ENCODE results near the gene NUAK2.
"Not testable (repeated sequence)": the region's sequence is repeated elsewhere in the genome, so short reads cannot be mapped to it uniquely, and the experiment has no call there.

Gene NUAK2

DNA sequence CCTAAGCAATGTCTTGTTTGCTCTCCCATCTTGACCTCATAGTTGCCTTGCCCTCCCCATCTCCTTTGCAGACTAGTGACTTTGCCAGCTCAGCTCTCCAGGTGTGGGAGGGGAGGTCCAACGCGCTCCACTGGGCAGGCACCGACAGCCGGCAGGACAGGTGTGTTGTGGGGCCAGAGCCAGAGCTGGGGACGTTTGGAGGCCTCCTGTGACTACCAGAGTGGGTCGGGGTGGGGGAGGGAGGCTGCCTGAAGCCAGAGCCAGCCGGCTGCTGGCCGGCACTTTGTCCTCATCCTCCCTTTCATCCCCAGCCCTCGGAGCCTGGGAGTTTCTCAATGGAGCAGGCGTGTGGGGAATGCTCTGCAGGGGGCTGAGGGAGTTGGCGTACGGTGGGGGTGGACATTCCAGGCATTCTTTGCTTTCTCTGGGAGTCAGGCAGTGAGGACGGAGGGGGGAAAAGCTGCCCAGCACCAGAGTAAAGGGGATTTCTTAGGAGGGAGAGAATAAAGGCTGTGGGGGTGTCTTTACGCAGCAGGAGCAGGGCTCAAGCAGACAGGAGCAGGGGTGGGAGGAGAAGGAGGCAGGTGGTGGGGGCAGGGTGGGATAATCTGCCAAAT lies 20.2 kb downstream of the NUAK2 start:
- Mint-ChIP-seq H3K4me3 (peak overlapping the region; percentile 67), H3K36me3 (ENCODE audit: low read depth) (peaks cover 24% of the 10 kb centered on the region), H3K9me3 (no peaks in the 10 kb centered on the region), H3K27ac (peak overlapping the region; percentile 97), H3K27me3 (ENCODE audit: low read depth, poor library complexity) (peaks cover 2% of the 10 kb centered on the region), H3K4me1 (peaks cover 62% of the 10 kb centered on the region)
- peak; percentile 82 for DNase-seq
- TF ChIP-seq CTCF (IDR thresholded peaks at IDR 0.05): no peak

- DNase-seq: no peak
- H3K27me3 Mint-ChIP-seq (ENCODE audit: low read depth, poor library complexity): peaks cover 4% of the 10 kb centered on the region
- H3K27ac Mint-ChIP-seq: peak overlapping the region; percentile 97
- TF ChIP-seq CTCF (IDR thresholded peaks at IDR 0.05): no peak
- H3K4me3 Mint-ChIP-seq: peak overlapping the region; percentile 67
- peaks cover 13% of the 10 kb centered on the region for H3K36me3 Mint-ChIP-seq (ENCODE audit: low read depth)
- H3K4me1 Mint-ChIP-seq: peaks cover 74% of the 10 kb centered on the region
- no peaks in the 10 kb centered on the region for H3K9me3 Mint-ChIP-seq
Observed at GRCh38 chr1:205300149-205300548, 21.4 kb downstream of the NUAK2 start.

GRCh38 chr1:205298191-205298994 lies 23.2 kb downstream of the NUAK2 start:
- no peak for TF ChIP-seq CTCF (IDR thresholded peaks at IDR 0.05)
- Mint-ChIP-seq H3K4me3 (peak overlapping the region; percentile 13), H3K9me3 (no peaks in the 10 kb centered on the region), H3K36me3 (ENCODE audit: low read depth) (peaks cover 5% of the 10 kb centered on the region), H3K27ac (peak overlapping the region; percentile 83), H3K27me3 (ENCODE audit: low read depth, poor library complexity) (peaks cover 4% of the 10 kb centered on the region), H3K4me1 (peaks cover 91% of the 10 kb centered on the region)
- DNase-seq: peak; percentile 70

DNA sequence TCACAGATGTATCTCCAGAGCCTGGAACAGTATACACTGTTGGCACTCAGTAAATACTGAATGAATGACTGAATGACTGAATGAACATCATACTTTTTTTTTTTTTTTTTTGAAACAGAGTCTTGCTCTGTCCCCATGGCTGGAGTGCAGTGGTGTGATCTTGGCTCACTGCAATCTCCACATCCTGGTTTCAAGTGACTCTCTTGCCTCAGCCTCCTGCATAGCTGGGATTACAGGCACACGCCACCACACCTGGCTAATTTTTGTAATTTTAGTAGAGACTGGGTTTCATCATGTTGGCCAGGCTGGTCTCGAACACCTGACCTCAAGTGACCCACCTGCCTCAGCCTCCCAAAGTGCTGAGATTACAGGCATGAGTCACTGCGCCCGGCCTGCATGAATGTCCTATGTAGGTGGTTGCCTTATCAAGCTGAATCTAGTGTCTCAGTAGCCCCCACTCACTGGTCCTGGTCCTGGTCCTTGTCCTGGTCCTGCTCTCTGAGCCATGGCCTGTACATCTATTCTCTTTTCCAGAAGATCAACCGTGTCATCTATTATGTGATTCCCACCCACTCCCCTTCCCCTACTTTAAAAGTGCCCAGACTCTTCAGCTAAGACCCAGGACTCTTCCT lies 23.9 kb downstream of the NUAK2 start:
- H3K27ac Mint-ChIP-seq: peak overlapping the region; percentile 83
- H3K4me1 Mint-ChIP-seq: peaks cover 99% of the 10 kb centered on the region
- not testable (repeated sequence) for H3K36me3 Mint-ChIP-seq (ENCODE audit: low read depth); H3K9me3 Mint-ChIP-seq; DNase-seq; H3K27me3 Mint-ChIP-seq (ENCODE audit: low read depth, poor library complexity)
- H3K4me3 Mint-ChIP-seq: peak overlapping the region; percentile 18

- Mint-ChIP-seq H3K36me3 (ENCODE audit: low read depth) (no peaks in the 10 kb centered on the region), H3K27ac (peak overlapping the region; percentile 99), H3K4me1 (peaks cover 94% of the 10 kb centered on the region), H3K4me3 (no peak overlapping the region), H3K9me3 (no peaks in the 10 kb centered on the region), H3K27me3 (ENCODE audit: low read depth, poor library complexity) (peaks cover 4% of the 10 kb centered on the region)
- no peak for TF ChIP-seq CTCF (IDR thresholded peaks at IDR 0.05)
- DNase-seq: no peak
Observed at GRCh38 chr1:205296154-205296553, 25.4 kb downstream of the NUAK2 start.

- H3K4me1 Mint-ChIP-seq: peaks cover 82% of the 10 kb centered on the region
- peak overlapping the region; percentile 99 for H3K27ac Mint-ChIP-seq
Observed at GRCh38 chr1:205294934-205295333, 26.6 kb downstream of the NUAK2 start.

More at GRCh38 chr1:205294934-205295333, 26.6 kb downstream of the NUAK2 start:
- Mint-ChIP-seq H3K27me3 (ENCODE audit: low read depth, poor library complexity) (peaks cover 4% of the 10 kb centered on the region), H3K36me3 (ENCODE audit: low read depth) (no peaks in the 10 kb centered on the region), H3K4me3 (peak overlapping the region; percentile 66), H3K9me3 (no peaks in the 10 kb centered on the region)
- no peak for DNase-seq
- TF ChIP-seq CTCF (IDR thresholded peaks at IDR 0.05): no peak

Data from nephron progenitor cell (in vitro differentiated cells).